GM12892 (cell line): Measurements from ENCODE around the gene P2RY2.

ENCODE experiments used
- DNase-seq: peaks from one replicate; pipeline ENCODE4 v3.0.0; 2011; ENCODE audit not compliant: insufficient read length
- FAIRE-seq: peaks from 2 replicates; lab custom pipeline; 2011; peaks lifted over from hg19 to GRCh38; lab: Jason Lieb, UNC
- POLR2A ChIP-seq: IDR thresholded peaks from 2 replicates; pipeline ENCODE4 v1.6.1; 2011; ENCODE audit warnings: low read depth, low read length, control low read depth
- POLR2AphosphoS5 ChIP-seq: IDR thresholded peaks from 2 replicates; pipeline ENCODE4 v1.6.1; 2011; ENCODE audit warnings: low read depth, low read length, control low read depth
- TAF1 ChIP-seq: IDR thresholded peaks from 2 replicates; pipeline ENCODE4 v1.6.1; 2011; ENCODE audit warnings: low read depth, mild to moderate bottlenecking, control low read depth, low read length, borderline replicate concordance

The P2RY2 gene

GRCh38 chr11:73201888-73202780 is 15.9 kb upstream of the P2RY2 start:
- FAIRE-seq (no peak), DNase-seq (no peak)
- TF ChIP-seq TAF1 (no peak), POLR2A (no peak), POLR2AphosphoS5 (no peak)

GRCh38 chr11:73203322-73203721 is 14.8 kb upstream of the P2RY2 start:
- no peak for TF ChIP-seq POLR2A
- TF ChIP-seq POLR2AphosphoS5: no peak
- no peak for TF ChIP-seq TAF1
- FAIRE-seq (no peak), DNase-seq (no peak)

- DNase-seq (no peak), FAIRE-seq (no peak)
- TF ChIP-seq POLR2AphosphoS5: no peak
- no peak for TF ChIP-seq POLR2A
- TF ChIP-seq TAF1: no peak
Observed at GRCh38 chr11:73203790-73204189, 14.3 kb upstream of the P2RY2 start.

GRCh38 chr11:73204711-73205121 is 13.4 kb upstream of the P2RY2 start:
- no peak for DNase-seq
- TF ChIP-seq POLR2A (no peak), TAF1 (no peak), POLR2AphosphoS5 (no peak)
- FAIRE-seq: no peak

- no peak for TF ChIP-seq POLR2A
- FAIRE-seq (no peak), DNase-seq (no peak)
Observed at GRCh38 chr11:73205661-73206343, 12.3 kb upstream of the P2RY2 start.

GRCh38 chr11:73206801-73207200 is 11.3 kb upstream of the P2RY2 start:
- no peak for FAIRE-seq

GRCh38 chr11:73209892-73210291 is 8.2 kb upstream of the P2RY2 start:
- FAIRE-seq: no peak
- TF ChIP-seq POLR2AphosphoS5: no peak
- no peak for DNase-seq

More at GRCh38 chr11:73206801-73207200, 11.3 kb upstream of the P2RY2 start:
- DNase-seq: no peak
- TF ChIP-seq POLR2AphosphoS5: no peak
- no peak for TF ChIP-seq TAF1
- TF ChIP-seq POLR2A: no peak

- no peak for DNase-seq
- no peak for FAIRE-seq
- no peak for TF ChIP-seq TAF1
- TF ChIP-seq POLR2AphosphoS5: no peak
- no peak for TF ChIP-seq POLR2A
Observed at GRCh38 chr11:73210916-73211667, 7.0 kb upstream of the P2RY2 start.

- no peak for FAIRE-seq
- no peak for DNase-seq
- TF ChIP-seq POLR2AphosphoS5: no peak
Observed at GRCh38 chr11:73213196-73214143, 4.6 kb upstream of the P2RY2 start.

- DNase-seq: no peak
- TF ChIP-seq POLR2AphosphoS5 (no peak), TAF1 (no peak), POLR2A (no peak)
- no peak for FAIRE-seq
Observed at GRCh38 chr11:73215191-73216134, 2.6 kb upstream of the P2RY2 start.
